H9 (cell line): ENCODE results near the gene KIF27. TPM values are rescaled to one million over a fixed set of nuclear protein-coding genes. Genes with fewer than 3 reads are reported as not detected.
"Not testable (repeated sequence)": the region's sequence is repeated elsewhere in the genome, so short reads cannot be mapped to it uniquely, and the experiment has no call there.

ENCODE experiments used
- DNase-seq: peaks from one replicate; pipeline ENCODE4 v3.0.0-alpha.2; 2017
- H2AFZ ChIP-seq: one replicate; pipeline ENCODE4 v1.6.1; 2013; ENCODE audit warnings: mild to moderate bottlenecking, low read length, control low read depth, moderate library complexity
- H2AK5ac ChIP-seq: 2 replicates; pipeline ENCODE4 v1.6.1; 2013; ENCODE audit warnings: low read length, control low read depth, mixed read lengths; ENCODE audit not compliant: insufficient read length
- H2BK120ac ChIP-seq: one replicate; pipeline ENCODE4 v1.6.1; 2013; ENCODE audit warnings: low read depth, mild to moderate bottlenecking, low read length, control low read depth, inconsistent platforms; ENCODE audit not compliant: poor library complexity, severe bottlenecking
- H2BK12ac ChIP-seq: 2 replicates; pipeline ENCODE4 v1.6.1; 2013; ENCODE audit warnings: low read length, control low read depth, mixed read lengths, low read depth; ENCODE audit not compliant: insufficient read length
- H2BK15ac ChIP-seq: 2 replicates; pipeline ENCODE4 v1.6.1; 2013; ENCODE audit warnings: low read depth, low read length, control low read depth
- H2BK20ac ChIP-seq: one replicate; pipeline ENCODE4 v1.6.1; 2013; ENCODE audit warnings: low read depth, mild to moderate bottlenecking, low read length, control low read depth, inconsistent platforms; ENCODE audit not compliant: poor library complexity, severe bottlenecking
- H2BK5ac ChIP-seq: 2 replicates; pipeline ENCODE4 v1.6.1; 2013; ENCODE audit warnings: low read length, control low read depth, mixed read lengths; ENCODE audit not compliant: insufficient read length
- H3K14ac ChIP-seq: 2 replicates; pipeline ENCODE4 v1.6.1; 2013; ENCODE audit warnings: low read length, control low read depth; ENCODE audit not compliant: insufficient read depth
- H3K18ac ChIP-seq: 2 replicates; pipeline ENCODE4 v1.6.1; 2013; ENCODE audit warnings: low read depth, mild to moderate bottlenecking, mixed read lengths, low read length, control low read depth; ENCODE audit not compliant: insufficient read length
- H3K23ac ChIP-seq: 2 replicates; pipeline ENCODE4 v1.6.1; 2013; ENCODE audit warnings: low read length, control low read depth, mixed read lengths, low read depth; ENCODE audit not compliant: insufficient read length
- H3K23me2 ChIP-seq: 2 replicates; pipeline ENCODE4 v1.6.1; 2013; ENCODE audit warnings: low read depth, mild to moderate bottlenecking, mixed read lengths, low read length, control low read depth; ENCODE audit not compliant: insufficient read length, poor library complexity, severe bottlenecking
- H3K27ac ChIP-seq: 2 replicates; pipeline ENCODE4 v1.5.1; 2013; ENCODE audit warnings: low read length, control low read depth, mixed read lengths, low read depth; ENCODE audit not compliant: insufficient read length
- H3K27me3 ChIP-seq: 2 replicates; pipeline ENCODE4 v1.6.1; 2013; ENCODE audit warnings: low read length, control low read depth, inconsistent platforms; ENCODE audit not compliant: insufficient read depth
- H3K4ac ChIP-seq: 2 replicates; pipeline ENCODE4 v1.6.1; 2013; ENCODE audit warnings: low read depth, mild to moderate bottlenecking, control low read depth, inconsistent platforms, low read length, moderate library complexity
- H3K4me1 ChIP-seq: 2 replicates; pipeline ENCODE4 v1.6.1; 2013; ENCODE audit warnings: low read length, control low read depth, inconsistent platforms; ENCODE audit not compliant: insufficient read depth
- H3K4me2 ChIP-seq: 2 replicates; pipeline ENCODE4 v1.6.1; 2013; ENCODE audit warnings: low read length, control low read depth, mixed read lengths; ENCODE audit not compliant: insufficient read length, insufficient read depth
- H3K56ac ChIP-seq: 2 replicates; pipeline ENCODE4 v1.6.1; 2013; ENCODE audit warnings: low read depth, mild to moderate bottlenecking, mixed read lengths, low read length, control low read depth; ENCODE audit not compliant: insufficient read length
- H3K79me1 ChIP-seq: 2 replicates; pipeline ENCODE4 v1.6.1; 2013; ENCODE audit warnings: low read depth, mild to moderate bottlenecking, moderate library complexity, low read length, control low read depth, inconsistent platforms; ENCODE audit not compliant: insufficient read depth, poor library complexity, severe bottlenecking
- H3K79me2 ChIP-seq: 2 replicates; pipeline ENCODE4 v1.6.1; 2013; ENCODE audit warnings: low read length, control low read depth, inconsistent platforms; ENCODE audit not compliant: insufficient read depth
- H3K9ac ChIP-seq: 2 replicates; pipeline ENCODE4 v1.6.1; 2013; ENCODE audit warnings: low read length, control low read depth, mixed read lengths; ENCODE audit not compliant: insufficient read length; ENCODE audit errors: extremely low read depth
- H3K9me3 ChIP-seq: one replicate; pipeline ENCODE4 v1.6.1; 2013; ENCODE audit warnings: low read depth, low read length, inconsistent platforms; ENCODE audit not compliant: control insufficient read depth
- H3T11ph ChIP-seq: one replicate; pipeline ENCODE4 v1.6.1; 2013; ENCODE audit warnings: mild to moderate bottlenecking, low read length, control low read depth, inconsistent platforms
- H4K20me1 ChIP-seq: one replicate; pipeline ENCODE4 v1.6.1; 2013; ENCODE audit not compliant: control insufficient read depth, insufficient read length, insufficient read depth
- H4K5ac ChIP-seq: 2 replicates; pipeline ENCODE4 v1.6.1; 2013; ENCODE audit warnings: low read depth, mild to moderate bottlenecking, mixed read lengths, low read length, control low read depth; ENCODE audit not compliant: insufficient read length
- H4K8ac ChIP-seq: replicated peaks from 2 replicates; pipeline ENCODE4 v1.6.1; 2013; ENCODE audit warnings: low read length, control low read depth, mixed read lengths, low read depth; ENCODE audit not compliant: insufficient read length
- H4K91ac ChIP-seq: 2 replicates; pipeline ENCODE4 v1.6.1; 2013; ENCODE audit warnings: low read depth, mild to moderate bottlenecking, moderate library complexity, mixed read lengths, low read length, control low read depth; ENCODE audit not compliant: insufficient read length
- H3K27ac Mint-ChIP-seq, 3 experiments: 2 replicates in 2 of 3; 3 replicates in 1 of 3; pipeline ENCODE4 v1.8.0; 2020 to 2021; ENCODE audit warnings: mixed read lengths in 3 of 3, mild to moderate bottlenecking in 1 of 3, moderate library complexity in 1 of 3
- H3K27me3 Mint-ChIP-seq: 2 replicates; pipeline ENCODE4 v1.8.0; 2021; ENCODE audit warnings: low read depth, mild to moderate bottlenecking, moderate library complexity, mixed read lengths
- H3K36me3 Mint-ChIP-seq, 3 experiments: 2 replicates in 2 of 3; 3 replicates in 1 of 3; pipeline ENCODE4 v1.8.0; 2020 to 2021; ENCODE audit warnings: low read depth in 3 of 3, mixed read lengths in 3 of 3; ENCODE audit not compliant: insufficient read depth in 1 of 3
- H3K4me1 Mint-ChIP-seq, 2 experiments: 2 replicates each; pipeline ENCODE4 v1.8.0; 2020; ENCODE audit warnings: mixed read lengths in 2 of 2
- H3K4me3 Mint-ChIP-seq, 2 experiments: 2 replicates in 1 of 2; 3 replicates in 1 of 2; pipeline ENCODE4 v1.8.0; 2020 to 2021; ENCODE audit warnings: mild to moderate bottlenecking in 2 of 2, mixed read lengths in 2 of 2, moderate library complexity in 1 of 2
- H3K9me3 Mint-ChIP-seq, 2 experiments: 2 replicates in 1 of 2; 3 replicates in 1 of 2; pipeline ENCODE4 v1.8.0; 2020; ENCODE audit warnings: mild to moderate bottlenecking in 2 of 2, mixed read lengths in 2 of 2, moderate library complexity in 1 of 2
- WGBS: extraction: QIAGEN DNeasy Blood & Tissue Kit; methylation state at CpG from one replicate; pipeline ENCODE4 v1.1.7; 2013; ENCODE audit warnings: missing lambda C conversion rate, low lambda C conversion rate, mixed read lengths; ENCODE audit not compliant: insufficient read length; ENCODE audit errors: extremely low coverage; 5-methylcytosine and 5-hydroxymethylcytosine counted together
- total RNA-seq: library from RNA; stranded (reverse); gene quantifications from 2 replicates; pipeline ENCODE4 v1.2.1, GENCODE V29; 2021

KIF27 gene
- total RNA-seq, 1 experiment from 2014 or later: 2.9 TPM

DNA sequence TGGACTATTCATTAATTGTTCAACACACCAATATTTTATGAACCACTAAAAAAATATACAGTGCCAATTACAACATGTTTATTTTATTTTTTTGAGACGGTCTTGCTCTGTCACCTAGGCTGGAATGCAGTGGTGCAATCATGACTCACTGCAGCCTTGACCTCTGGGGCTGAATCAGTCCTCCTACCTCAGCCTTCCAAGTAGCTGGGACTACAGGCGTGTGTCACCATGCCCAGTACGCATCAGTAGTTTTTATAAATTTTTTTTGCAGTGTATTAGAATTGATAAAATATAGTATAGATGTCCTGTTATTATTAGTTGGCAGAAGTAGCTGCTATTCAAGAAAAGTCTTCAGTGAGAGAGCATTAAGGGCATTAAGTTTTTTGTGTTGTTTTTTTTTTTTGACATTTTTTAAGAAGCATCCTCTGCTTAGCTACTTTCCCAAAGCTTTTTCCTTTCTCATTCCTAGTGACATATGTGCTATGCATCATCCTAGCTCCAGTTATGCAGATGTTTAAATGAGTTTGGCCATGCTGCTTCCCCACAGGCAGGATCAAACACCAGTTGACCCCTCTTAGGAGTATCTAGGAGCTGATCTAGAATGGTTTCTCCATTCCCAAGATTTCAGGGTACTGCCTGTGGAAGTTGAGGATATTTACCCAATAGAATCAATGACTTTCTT lies 35.5 kb downstream of the KIF27 start:
- H3K27ac Mint-ChIP-seq: peak overlapping the region in 1 of 3 experiments; percentile 59; a peak in 1 of 7 replicates
- H3K9me3 Mint-ChIP-seq, H3K18ac ChIP-seq, H3K4ac ChIP-seq, H3K9me3 ChIP-seq, H3K9ac ChIP-seq, DNase-seq, H3K4me1 ChIP-seq, H4K91ac ChIP-seq, H3K79me1 ChIP-seq, H2AFZ ChIP-seq, H2BK12ac ChIP-seq, H2BK5ac ChIP-seq, H2AK5ac ChIP-seq, H3K4me2 ChIP-seq, H3K36me3 Mint-ChIP-seq, H2BK120ac ChIP-seq, H3T11ph ChIP-seq, H3K4me1 Mint-ChIP-seq, H2BK20ac ChIP-seq, H2BK15ac ChIP-seq, H4K8ac ChIP-seq, H3K14ac ChIP-seq, H3K79me2 ChIP-seq, H4K20me1 ChIP-seq, H4K5ac ChIP-seq, H3K27me3 ChIP-seq, H3K23ac ChIP-seq, H3K23me2 ChIP-seq, H3K56ac ChIP-seq, H3K27me3 Mint-ChIP-seq, H3K27ac ChIP-seq, H3K4me3 Mint-ChIP-seq: not testable (repeated sequence)
- WGBS: no CpG with 5 or more reads among the region's 3 CpGs

DNA sequence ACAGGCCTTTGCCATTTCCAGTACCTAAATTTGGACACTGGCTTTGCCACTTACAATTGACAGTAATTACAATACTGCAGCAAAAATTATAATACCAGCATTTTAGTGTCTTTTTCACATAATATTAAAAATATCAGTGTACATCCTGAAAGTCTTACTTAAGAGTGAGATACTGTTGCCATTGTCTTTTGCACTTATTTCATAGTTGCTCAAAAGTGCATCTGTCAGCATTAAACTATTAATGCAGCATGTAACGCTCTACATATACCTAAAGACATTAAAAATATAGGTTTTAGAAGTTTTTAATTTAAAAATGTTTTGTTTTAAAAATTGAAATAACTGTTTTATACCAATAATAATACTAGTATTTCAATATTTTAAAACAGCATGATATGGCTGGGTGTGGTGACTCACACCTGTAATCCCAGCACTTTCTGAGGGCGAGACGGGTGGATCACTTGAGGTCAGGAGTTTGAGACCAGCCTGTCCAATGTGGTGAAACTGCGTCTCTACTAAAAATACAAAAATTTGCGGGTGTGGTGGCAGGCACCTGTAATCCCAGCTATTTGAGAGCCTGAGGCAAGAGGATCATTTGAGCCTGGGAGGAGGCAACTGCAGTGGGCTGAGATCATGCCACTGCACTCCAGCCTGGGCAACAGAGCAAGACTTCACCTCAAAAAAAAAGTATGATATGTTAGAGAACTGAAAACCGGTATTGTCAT lies 39.4 kb downstream of the KIF27 start:
- H3K4me2 ChIP-seq, H2AK5ac ChIP-seq, H3K4ac ChIP-seq, H2BK15ac ChIP-seq, H3K4me1 ChIP-seq, H2BK12ac ChIP-seq, H3K9ac ChIP-seq, DNase-seq, H3K9me3 Mint-ChIP-seq, H4K8ac ChIP-seq, H3K23ac ChIP-seq, H3K4me1 Mint-ChIP-seq, H2BK20ac ChIP-seq, H3K4me3 Mint-ChIP-seq, H4K20me1 ChIP-seq, H4K91ac ChIP-seq, H2AFZ ChIP-seq, H3K14ac ChIP-seq, H3K79me2 ChIP-seq, H3K27me3 ChIP-seq, H4K5ac ChIP-seq, H3K23me2 ChIP-seq, H3K27ac ChIP-seq, H2BK5ac ChIP-seq, H3K27ac Mint-ChIP-seq, H3K18ac ChIP-seq, H3K9me3 ChIP-seq, H2BK120ac ChIP-seq, H3K56ac ChIP-seq, H3T11ph ChIP-seq, H3K36me3 Mint-ChIP-seq, H3K27me3 Mint-ChIP-seq, H3K79me1 ChIP-seq: not testable (repeated sequence)
- WGBS: no CpG with 5 or more reads among the region's 6 CpGs
